Measurements from ENCODE around the gene TNFRSF13B.

Gene TNFRSF13B

GRCh38 chr17:16927641-16928321 is 44.1 kb downstream of the TNFRSF13B start:
- no peak overlapping the region for H3K4me2 ChIP-seq (ENCODE audit: low read depth, low read length, poor library complexity, severe bottlenecking)
- H3K36me3 ChIP-seq (ENCODE audit: low read length) = no peaks in the 10 kb centered on the region
- H3K9me3 ChIP-seq (ENCODE audit: insufficient read depth, low read length) = no peaks in the 10 kb centered on the region
- no peak overlapping the region for H3K9ac ChIP-seq (ENCODE audit: low read length)
- H3K9me2 ChIP-seq (replicated peaks; ENCODE audit: insufficient read depth, low read length) = no peaks in the 10 kb centered on the region
- H3K27me3 ChIP-seq (ENCODE audit: low read length) = no peaks in the 10 kb centered on the region
- no peaks in the 10 kb centered on the region for H3F3A ChIP-seq (ENCODE audit: insufficient read depth)
- no peak for TF ChIP-seq EZH2phosphoT487 (conservative IDR thresholded peaks at IDR 0.05; ENCODE audit: low read length)
- TF ChIP-seq CTCF (IDR thresholded peaks at IDR 0.05; ENCODE audit: insufficient read depth, low read length, poor library complexity, severe bottlenecking) = no peak
- no peaks in the 10 kb centered on the region for H3K79me2 ChIP-seq (ENCODE audit: insufficient read depth, low read length)
- H4K20me1 ChIP-seq (ENCODE audit: low read depth, low read length) = no peaks in the 10 kb centered on the region
- H3K4me3 ChIP-seq (ENCODE audit: insufficient read depth, low read length, poor library complexity, severe bottlenecking) = no peak overlapping the region
- H3K27ac ChIP-seq (ENCODE audit: low read depth, low read length) = no peak overlapping the region
- H2AFZ ChIP-seq (ENCODE audit: low read depth, low read length, severe bottlenecking) = no peak overlapping the region

GRCh38 chr17:16926571-16927451 is 45.1 kb downstream of the TNFRSF13B start:
- Histone ChIP-seq H3K79me2 (ENCODE audit: insufficient read depth, low read length) (no peaks in the 10 kb centered on the region), H3K9me2 (replicated peaks; ENCODE audit: insufficient read depth, low read length) (no peaks in the 10 kb centered on the region), H3K36me3 (ENCODE audit: low read length) (no peaks in the 10 kb centered on the region), H3K27me3 (ENCODE audit: low read length) (no peaks in the 10 kb centered on the region), H3K4me3 (ENCODE audit: insufficient read depth, low read length, poor library complexity, severe bottlenecking) (no peak overlapping the region), H3K9me3 (ENCODE audit: insufficient read depth, low read length) (no peaks in the 10 kb centered on the region), H3K4me2 (ENCODE audit: low read depth, low read length, poor library complexity, severe bottlenecking) (no peak overlapping the region), H2AFZ (ENCODE audit: low read depth, low read length, severe bottlenecking) (no peak overlapping the region), H3F3A (ENCODE audit: insufficient read depth) (no peaks in the 10 kb centered on the region), H3K9ac (ENCODE audit: low read length) (no peak overlapping the region), H4K20me1 (ENCODE audit: low read depth, low read length) (no peaks in the 10 kb centered on the region), H3K27ac (ENCODE audit: low read depth, low read length) (no peak overlapping the region)
- TF ChIP-seq EZH2phosphoT487 (conservative IDR thresholded peaks at IDR 0.05; ENCODE audit: low read length) (no peak), CTCF (IDR thresholded peaks at IDR 0.05; ENCODE audit: insufficient read depth, low read length, poor library complexity, severe bottlenecking) (no peak)

DNA sequence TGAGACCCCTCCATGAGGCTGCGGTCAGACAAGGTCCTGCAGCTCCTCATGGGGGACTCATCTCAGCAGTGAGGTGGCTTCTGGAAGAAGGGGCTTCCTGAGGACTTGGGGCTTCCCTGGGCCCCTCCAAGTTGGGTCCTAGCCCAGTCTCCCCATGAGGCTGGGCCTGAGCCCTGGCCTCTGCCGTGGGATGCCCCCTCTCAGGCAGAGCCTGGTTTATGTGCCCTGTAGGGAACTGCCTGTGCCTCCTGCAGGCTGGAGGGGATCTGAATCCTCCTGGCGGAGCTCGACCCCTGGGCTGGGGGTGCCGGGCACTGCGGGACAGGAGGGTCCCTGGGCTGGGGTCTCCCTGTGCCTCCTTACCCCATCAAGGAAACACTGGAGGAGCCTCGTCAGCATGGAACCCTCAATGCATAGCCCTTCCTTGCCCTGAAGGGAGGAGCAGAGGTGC is 45.8 kb downstream of the TNFRSF13B start:
- Histone ChIP-seq H3K27ac (ENCODE audit: low read depth, low read length) (no peak overlapping the region), H3K4me2 (ENCODE audit: low read depth, low read length, poor library complexity, severe bottlenecking) (no peak overlapping the region), H3K36me3 (ENCODE audit: low read length) (no peaks in the 10 kb centered on the region), H3K4me3 (ENCODE audit: insufficient read depth, low read length, poor library complexity, severe bottlenecking) (no peak overlapping the region), H3K79me2 (ENCODE audit: insufficient read depth, low read length) (no peaks in the 10 kb centered on the region), H3K27me3 (ENCODE audit: low read length) (no peaks in the 10 kb centered on the region), H3K9me3 (ENCODE audit: insufficient read depth, low read length) (no peaks in the 10 kb centered on the region), H2AFZ (ENCODE audit: low read depth, low read length, severe bottlenecking) (no peak overlapping the region), H3K9me2 (replicated peaks; ENCODE audit: insufficient read depth, low read length) (no peaks in the 10 kb centered on the region), H3K9ac (ENCODE audit: low read length) (no peak overlapping the region), H4K20me1 (ENCODE audit: low read depth, low read length) (no peaks in the 10 kb centered on the region), H3F3A (ENCODE audit: insufficient read depth) (no peaks in the 10 kb centered on the region)
- TF ChIP-seq CTCF (IDR thresholded peaks at IDR 0.05; ENCODE audit: insufficient read depth, low read length, poor library complexity, severe bottlenecking) (no peak), EZH2phosphoT487 (conservative IDR thresholded peaks at IDR 0.05; ENCODE audit: low read length) (no peak)

Measured in SU-DHL-6 (cell line).